ENCODE data around the gene SUPT3H.

SUPT3H gene

GRCh38 chr6:44935693-44936300 lies 441.9 kb downstream of the SUPT3H start:
- Histone ChIP-seq H3K36me3 (ENCODE audit: control insufficient read depth, insufficient read depth, low read length) (no peaks in the 10 kb centered on the region), H3K4me3 (ENCODE audit: insufficient read depth, low read depth, low read length) (no peak overlapping the region), H3K4me1 (ENCODE audit: control insufficient read depth, insufficient read depth, low read length) (no peaks in the 10 kb centered on the region), H3K27ac (ENCODE audit: insufficient read depth, low read depth, low read length, poor library complexity, severe bottlenecking) (no peak overlapping the region), H3K27me3 (ENCODE audit: control insufficient read depth, insufficient read depth, low read length, poor library complexity, severe bottlenecking) (no peaks in the 10 kb centered on the region), H3K9me3 (ENCODE audit: control insufficient read depth, low read length) (no peaks in the 10 kb centered on the region)
- WGBS, 2 experiments, result 88 to 96% methylated on average over 2 of the region's 2 CpGs

GRCh38 chr6:44933108-44933507 lies 444.6 kb downstream of the SUPT3H start:
- Histone ChIP-seq H3K27ac (ENCODE audit: insufficient read depth, low read depth, low read length, poor library complexity, severe bottlenecking) (no peak overlapping the region), H3K4me1 (ENCODE audit: control insufficient read depth, insufficient read depth, low read length) (no peaks in the 10 kb centered on the region), H3K9me3 (ENCODE audit: control insufficient read depth, low read length) (no peaks in the 10 kb centered on the region), H3K4me3 (ENCODE audit: insufficient read depth, low read depth, low read length) (no peak overlapping the region), H3K36me3 (ENCODE audit: control insufficient read depth, insufficient read depth, low read length) (no peaks in the 10 kb centered on the region), H3K27me3 (ENCODE audit: control insufficient read depth, insufficient read depth, low read length, poor library complexity, severe bottlenecking) (no peaks in the 10 kb centered on the region)
- WGBS, 2 experiments, result 84 to 100% methylated on average over 3 to 4 of the region's 4 CpGs

- 90 to 97% methylated on average over 7 of the region's 7 CpGs for WGBS, 2 experiments
- H3K4me1 ChIP-seq (ENCODE audit: control insufficient read depth, insufficient read depth, low read length), result no peaks in the 10 kb centered on the region
Measured at GRCh38 chr6:44932651-44933091, 445.1 kb downstream of the SUPT3H start.

GRCh38 chr6:44931385-44931784 lies 446.3 kb downstream of the SUPT3H start:
- H3K27me3 ChIP-seq (ENCODE audit: control insufficient read depth, insufficient read depth, low read length, poor library complexity, severe bottlenecking), result no peaks in the 10 kb centered on the region
- H3K4me1 ChIP-seq (ENCODE audit: control insufficient read depth, insufficient read depth, low read length), result no peaks in the 10 kb centered on the region
- H3K27ac ChIP-seq (ENCODE audit: insufficient read depth, low read depth, low read length, poor library complexity, severe bottlenecking), result no peak overlapping the region
- H3K36me3 ChIP-seq (ENCODE audit: control insufficient read depth, insufficient read depth, low read length), result no peaks in the 10 kb centered on the region
- no peak overlapping the region for H3K4me3 ChIP-seq (ENCODE audit: insufficient read depth, low read depth, low read length)
- no peaks in the 10 kb centered on the region for H3K9me3 ChIP-seq (ENCODE audit: control insufficient read depth, low read length)

More at GRCh38 chr6:44932651-44933091, 445.1 kb downstream of the SUPT3H start:
- Histone ChIP-seq H3K27me3 (ENCODE audit: control insufficient read depth, insufficient read depth, low read length, poor library complexity, severe bottlenecking) (no peaks in the 10 kb centered on the region), H3K9me3 (ENCODE audit: control insufficient read depth, low read length) (no peaks in the 10 kb centered on the region), H3K27ac (ENCODE audit: insufficient read depth, low read depth, low read length, poor library complexity, severe bottlenecking) (no peak overlapping the region), H3K4me3 (ENCODE audit: insufficient read depth, low read depth, low read length) (no peak overlapping the region), H3K36me3 (ENCODE audit: control insufficient read depth, insufficient read depth, low read length) (no peaks in the 10 kb centered on the region)

- Histone ChIP-seq H3K4me1 (ENCODE audit: control insufficient read depth, insufficient read depth, low read length) (no peaks in the 10 kb centered on the region), H3K9me3 (ENCODE audit: control insufficient read depth, low read length) (no peaks in the 10 kb centered on the region), H3K27ac (ENCODE audit: insufficient read depth, low read depth, low read length, poor library complexity, severe bottlenecking) (no peak overlapping the region), H3K4me3 (ENCODE audit: insufficient read depth, low read depth, low read length) (no peak overlapping the region), H3K27me3 (ENCODE audit: control insufficient read depth, insufficient read depth, low read length, poor library complexity, severe bottlenecking) (no peaks in the 10 kb centered on the region), H3K36me3 (ENCODE audit: control insufficient read depth, insufficient read depth, low read length) (no peaks in the 10 kb centered on the region)
- 90 to 100% methylated on average over 1 of the region's 2 CpGs for WGBS, 2 experiments
Measured at GRCh38 chr6:44926556-44926955, 451.2 kb downstream of the SUPT3H start.

GRCh38 chr6:44925100-44925739 lies 452.5 kb downstream of the SUPT3H start:
- Histone ChIP-seq H3K4me3 (ENCODE audit: insufficient read depth, low read depth, low read length) (no peak overlapping the region), H3K27me3 (ENCODE audit: control insufficient read depth, insufficient read depth, low read length, poor library complexity, severe bottlenecking) (no peaks in the 10 kb centered on the region)

GRCh38 chr6:44923444-44923843 lies 454.3 kb downstream of the SUPT3H start:
- Histone ChIP-seq H3K36me3 (ENCODE audit: control insufficient read depth, insufficient read depth, low read length) (no peaks in the 10 kb centered on the region), H3K9me3 (ENCODE audit: control insufficient read depth, low read length) (no peaks in the 10 kb centered on the region), H3K4me3 (ENCODE audit: insufficient read depth, low read depth, low read length) (no peak overlapping the region), H3K4me1 (ENCODE audit: control insufficient read depth, insufficient read depth, low read length) (no peaks in the 10 kb centered on the region), H3K27me3 (ENCODE audit: control insufficient read depth, insufficient read depth, low read length, poor library complexity, severe bottlenecking) (no peaks in the 10 kb centered on the region), H3K27ac (ENCODE audit: insufficient read depth, low read depth, low read length, poor library complexity, severe bottlenecking) (no peak overlapping the region)
- 63 to 67% methylated on average over 1 of the region's 1 CpG for WGBS, 2 experiments

More at GRCh38 chr6:44925100-44925739, 452.5 kb downstream of the SUPT3H start:
- Histone ChIP-seq H3K4me1 (ENCODE audit: control insufficient read depth, insufficient read depth, low read length) (no peaks in the 10 kb centered on the region), H3K36me3 (ENCODE audit: control insufficient read depth, insufficient read depth, low read length) (no peaks in the 10 kb centered on the region), H3K9me3 (ENCODE audit: control insufficient read depth, low read length) (no peaks in the 10 kb centered on the region), H3K27ac (ENCODE audit: insufficient read depth, low read depth, low read length, poor library complexity, severe bottlenecking) (no peak overlapping the region)
- WGBS, 2 experiments, result 86 to 95% methylated on average over 1 of the region's 1 CpG

GRCh38 chr6:44921798-44922197 lies 455.9 kb downstream of the SUPT3H start:
- 92 to 94% methylated on average over 3 of the region's 3 CpGs for WGBS, 2 experiments
- Histone ChIP-seq H3K27ac (ENCODE audit: insufficient read depth, low read depth, low read length, poor library complexity, severe bottlenecking) (no peak overlapping the region), H3K9me3 (ENCODE audit: control insufficient read depth, low read length) (no peaks in the 10 kb centered on the region), H3K4me3 (ENCODE audit: insufficient read depth, low read depth, low read length) (no peak overlapping the region), H3K36me3 (ENCODE audit: control insufficient read depth, insufficient read depth, low read length) (no peaks in the 10 kb centered on the region), H3K4me1 (ENCODE audit: control insufficient read depth, insufficient read depth, low read length) (no peaks in the 10 kb centered on the region), H3K27me3 (ENCODE audit: control insufficient read depth, insufficient read depth, low read length, poor library complexity, severe bottlenecking) (no peaks in the 10 kb centered on the region)

- no peak overlapping the region for H3K4me3 ChIP-seq (ENCODE audit: insufficient read depth, low read depth, low read length)
- 86% methylated on average over 5 of the region's 5 CpGs for WGBS, 2 experiments
- no peaks in the 10 kb centered on the region for H3K9me3 ChIP-seq (ENCODE audit: control insufficient read depth, low read length)
- no peaks in the 10 kb centered on the region for H3K36me3 ChIP-seq (ENCODE audit: control insufficient read depth, insufficient read depth, low read length)
- H3K27ac ChIP-seq (ENCODE audit: insufficient read depth, low read depth, low read length, poor library complexity, severe bottlenecking), result no peak overlapping the region
- no peaks in the 10 kb centered on the region for H3K4me1 ChIP-seq (ENCODE audit: control insufficient read depth, insufficient read depth, low read length)
- no peaks in the 10 kb centered on the region for H3K27me3 ChIP-seq (ENCODE audit: control insufficient read depth, insufficient read depth, low read length, poor library complexity, severe bottlenecking)
Measured at GRCh38 chr6:44920952-44921491, 456.7 kb downstream of the SUPT3H start.

GRCh38 chr6:44918671-44919296 lies 458.9 kb downstream of the SUPT3H start:
- no peaks in the 10 kb centered on the region for H3K4me1 ChIP-seq (ENCODE audit: control insufficient read depth, insufficient read depth, low read length)
- no peaks in the 10 kb centered on the region for H3K36me3 ChIP-seq (ENCODE audit: control insufficient read depth, insufficient read depth, low read length)
- no peak overlapping the region for H3K4me3 ChIP-seq (ENCODE audit: insufficient read depth, low read depth, low read length)
- no peaks in the 10 kb centered on the region for H3K27me3 ChIP-seq (ENCODE audit: control insufficient read depth, insufficient read depth, low read length, poor library complexity, severe bottlenecking)
- no peak overlapping the region for H3K27ac ChIP-seq (ENCODE audit: insufficient read depth, low read depth, low read length, poor library complexity, severe bottlenecking)
- no peaks in the 10 kb centered on the region for H3K9me3 ChIP-seq (ENCODE audit: control insufficient read depth, low read length)
- WGBS, 2 experiments, result 97% methylated on average over 6 of the region's 6 CpGs
